ENCODE data around the gene RFXAP.

The RFXAP gene

GRCh38 chr13:36787181-36787580 is 31.8 kb upstream of the RFXAP start:
- TF ChIP-seq EZH2 (IDR thresholded peaks at IDR 0.05) = no peak
- no peak for TF ChIP-seq POLR2AphosphoS5 (IDR thresholded peaks at IDR 0.05; ENCODE audit: borderline replicate concordance, low read depth, low read length)
- no peak for TF ChIP-seq FOXP2 (optimal IDR thresholded peaks at IDR 0.05; ENCODE audit: control extremely low read depth, extremely low read length, insufficient read depth)
- Histone ChIP-seq H3K36me3 (ENCODE audit: insufficient read depth, low read length) (no peaks in the 10 kb centered on the region), H3K9ac (ENCODE audit: insufficient read length) (no peak overlapping the region), H3K9me3 (ENCODE audit: low read depth, low read length) (no peaks in the 10 kb centered on the region), H3K27ac (no peak overlapping the region), H3K4me3 (no peak overlapping the region)
- DNase-seq (ENCODE audit: low read depth, low spot score) = no peak

- Histone ChIP-seq H3K4me3 (no peak overlapping the region), H3K9me3 (ENCODE audit: low read depth, low read length) (no peaks in the 10 kb centered on the region), H3K27ac (no peak overlapping the region), H3K36me3 (ENCODE audit: insufficient read depth, low read length) (no peaks in the 10 kb centered on the region), H3K9ac (ENCODE audit: insufficient read length) (no peak overlapping the region)
- DNase-seq (ENCODE audit: low read depth, low spot score) = no peak
- TF ChIP-seq POLR2AphosphoS5 (IDR thresholded peaks at IDR 0.05; ENCODE audit: borderline replicate concordance, low read depth, low read length) (no peak), EZH2 (IDR thresholded peaks at IDR 0.05) (no peak), FOXP2 (optimal IDR thresholded peaks at IDR 0.05; ENCODE audit: control extremely low read depth, extremely low read length, insufficient read depth) (no peak)
Measured at GRCh38 chr13:36788276-36788675, 30.7 kb upstream of the RFXAP start.

GRCh38 chr13:36789061-36789460 is 30.0 kb upstream of the RFXAP start:
- no peaks in the 10 kb centered on the region for H3K9me3 ChIP-seq (ENCODE audit: low read depth, low read length)
- no peak overlapping the region for H3K27ac ChIP-seq
- TF ChIP-seq POLR2AphosphoS5 (IDR thresholded peaks at IDR 0.05; ENCODE audit: borderline replicate concordance, low read depth, low read length) (no peak), FOXP2 (optimal IDR thresholded peaks at IDR 0.05; ENCODE audit: control extremely low read depth, extremely low read length, insufficient read depth) (no peak), EZH2 (IDR thresholded peaks at IDR 0.05) (no peak)
- no peak for DNase-seq (ENCODE audit: low read depth, low spot score)
- no peak overlapping the region for H3K9ac ChIP-seq (ENCODE audit: insufficient read length)
- H3K4me3 ChIP-seq = no peak overlapping the region
- H3K36me3 ChIP-seq (ENCODE audit: insufficient read depth, low read length) = no peaks in the 10 kb centered on the region

- Histone ChIP-seq H3K36me3 (ENCODE audit: insufficient read depth, low read length) (no peaks in the 10 kb centered on the region), H3K4me3 (no peak overlapping the region), H3K9me3 (ENCODE audit: low read depth, low read length) (no peaks in the 10 kb centered on the region), H3K27ac (no peak overlapping the region), H3K9ac (ENCODE audit: insufficient read length) (no peak overlapping the region)
- TF ChIP-seq EZH2 (IDR thresholded peaks at IDR 0.05) (no peak), POLR2AphosphoS5 (IDR thresholded peaks at IDR 0.05; ENCODE audit: borderline replicate concordance, low read depth, low read length) (no peak)
- no peak for DNase-seq (ENCODE audit: low read depth, low spot score)
Measured at GRCh38 chr13:36789730-36790129, 29.3 kb upstream of the RFXAP start.

- no peaks in the 10 kb centered on the region for H3K36me3 ChIP-seq (ENCODE audit: insufficient read depth, low read length)
- TF ChIP-seq FOXP2 (optimal IDR thresholded peaks at IDR 0.05; ENCODE audit: control extremely low read depth, extremely low read length, insufficient read depth) = no peak
- no peak for DNase-seq (ENCODE audit: low read depth, low spot score)
- no peak overlapping the region for H3K27ac ChIP-seq
- H3K4me3 ChIP-seq = no peak overlapping the region
- no peak overlapping the region for H3K9ac ChIP-seq (ENCODE audit: insufficient read length)
- no peaks in the 10 kb centered on the region for H3K9me3 ChIP-seq (ENCODE audit: low read depth, low read length)
Measured at GRCh38 chr13:36794706-36795105, 24.3 kb upstream of the RFXAP start.

GRCh38 chr13:36795463-36795862 is 23.6 kb upstream of the RFXAP start:
- Histone ChIP-seq H3K9me3 (ENCODE audit: low read depth, low read length) (no peaks in the 10 kb centered on the region), H3K4me3 (no peak overlapping the region), H3K9ac (ENCODE audit: insufficient read length) (no peak overlapping the region), H3K27ac (no peak overlapping the region), H3K36me3 (ENCODE audit: insufficient read depth, low read length) (no peaks in the 10 kb centered on the region)
- no peak for DNase-seq (ENCODE audit: low read depth, low spot score)
- no peak for TF ChIP-seq FOXP2 (optimal IDR thresholded peaks at IDR 0.05; ENCODE audit: control extremely low read depth, extremely low read length, insufficient read depth)
- TF ChIP-seq EZH2 (IDR thresholded peaks at IDR 0.05) = no peak
- no peak for TF ChIP-seq POLR2AphosphoS5 (IDR thresholded peaks at IDR 0.05; ENCODE audit: borderline replicate concordance, low read depth, low read length)

GRCh38 chr13:36796052-36796451 is 23.0 kb upstream of the RFXAP start:
- TF ChIP-seq FOXP2 (optimal IDR thresholded peaks at IDR 0.05; ENCODE audit: control extremely low read depth, extremely low read length, insufficient read depth) = no peak
- TF ChIP-seq EZH2 (IDR thresholded peaks at IDR 0.05) = no peak
- TF ChIP-seq POLR2AphosphoS5 (IDR thresholded peaks at IDR 0.05; ENCODE audit: borderline replicate concordance, low read depth, low read length) = no peak
- Histone ChIP-seq H3K9me3 (ENCODE audit: low read depth, low read length) (no peaks in the 10 kb centered on the region), H3K36me3 (ENCODE audit: insufficient read depth, low read length) (no peaks in the 10 kb centered on the region), H3K4me3 (no peak overlapping the region), H3K27ac (no peak overlapping the region), H3K9ac (ENCODE audit: insufficient read length) (no peak overlapping the region)
- DNase-seq (ENCODE audit: low read depth, low spot score) = no peak

GRCh38 chr13:36801035-36801434 is 18.0 kb upstream of the RFXAP start:
- Histone ChIP-seq H3K9ac (ENCODE audit: insufficient read length) (no peak overlapping the region), H3K9me3 (ENCODE audit: low read depth, low read length) (no peaks in the 10 kb centered on the region), H3K27ac (no peak overlapping the region), H3K4me3 (no peak overlapping the region), H3K36me3 (ENCODE audit: insufficient read depth, low read length) (no peaks in the 10 kb centered on the region)
- TF ChIP-seq POLR2AphosphoS5 (IDR thresholded peaks at IDR 0.05; ENCODE audit: borderline replicate concordance, low read depth, low read length) (no peak), FOXP2 (optimal IDR thresholded peaks at IDR 0.05; ENCODE audit: control extremely low read depth, extremely low read length, insufficient read depth) (no peak)
- DNase-seq (ENCODE audit: low read depth, low spot score) = no peak

GRCh38 chr13:36804588-36804987 is 14.4 kb upstream of the RFXAP start:
- no peak for DNase-seq (ENCODE audit: low read depth, low spot score)
- Histone ChIP-seq H3K27ac (no peak overlapping the region), H3K9me3 (ENCODE audit: low read depth, low read length) (no peaks in the 10 kb centered on the region), H3K36me3 (ENCODE audit: insufficient read depth, low read length) (no peaks in the 10 kb centered on the region), H3K9ac (ENCODE audit: insufficient read length) (no peak overlapping the region), H3K4me3 (no peak overlapping the region)
- TF ChIP-seq POLR2AphosphoS5 (IDR thresholded peaks at IDR 0.05; ENCODE audit: borderline replicate concordance, low read depth, low read length) = no peak
- no peak for TF ChIP-seq FOXP2 (optimal IDR thresholded peaks at IDR 0.05; ENCODE audit: control extremely low read depth, extremely low read length, insufficient read depth)
- TF ChIP-seq EZH2 (IDR thresholded peaks at IDR 0.05) = no peak
